SK-N-SH (cell line): ENCODE results near the gene STX18. TPM values are rescaled to one million over a fixed set of nuclear protein-coding genes. Genes with fewer than 3 reads are reported as not detected.

Experiments used
- CTCF ChIA-PET: fragments of 300-600, 350-600 bp; formaldehyde crosslinking; extraction: SDS; loops from one replicate; lab custom pipeline; 2021; lab: Yijun Ruan, JAX
- POLR2A ChIA-PET: fragments of 350-600 bp; sonication (Branson Sonifier 250); formaldehyde crosslinking; extraction: SDS; loops from one replicate; lab custom pipeline; 2020; ENCODE audit warnings: antibody characterized with exemption, inconsistent platforms; lab: Yijun Ruan, JAX
- DNase-seq: peaks from one replicate; pipeline ENCODE4 v3.0.0; 2012
- H2AFZ ChIP-seq: fragments of 200-600 bp; sonication (generic); 2 replicates; pipeline ENCODE4 v1.8.1; 2016; ENCODE audit warnings: antibody characterized with exemption, mild to moderate bottlenecking, low read depth
- H3F3A ChIP-seq: fragments of 200-600 bp; sonication (generic); replicated peaks from 2 replicates; pipeline ENCODE3; 2016; ENCODE audit warnings: antibody characterized with exemption, mild to moderate bottlenecking; ENCODE audit not compliant: insufficient read depth
- H3K27ac ChIP-seq, 2 experiments: fragments of 200-500 bp in 1 of 2; fragments of 200-600 bp in 1 of 2; sonication (Bioruptor generic) in 1 of 2; sonication (generic), shearing (Covaris generic) in 1 of 2; 2 replicates each; pipeline versions ENCODE4 v1.5.1 to v1.6.1; 2014 to 2016; ENCODE audit warnings: low read depth in 2 of 2, inconsistent platforms in 1 of 2, low read length in 1 of 2, mild to moderate bottlenecking in 1 of 2, mixed read lengths in 1 of 2
- H3K27me3 ChIP-seq: fragments of 200-600 bp; sonication (generic), shearing (Covaris generic); 2 replicates; pipeline ENCODE4 v1.6.1; 2016; ENCODE audit warnings: mixed run types; ENCODE audit not compliant: insufficient read depth
- H3K36me3 ChIP-seq, 2 experiments: fragments of 200-500 bp in 1 of 2; fragments of 200-600 bp in 1 of 2; sonication (Bioruptor generic) in 1 of 2; sonication (generic) in 1 of 2; replicated peaks in 1 of 2; 2 replicates each; pipeline versions ENCODE3 to v1.5.1; 2014 to 2016; ENCODE audit warnings: low read length in 1 of 2, mild to moderate bottlenecking in 1 of 2; ENCODE audit not compliant: insufficient read depth in 2 of 2, control insufficient read depth in 1 of 2
- H3K4me1 ChIP-seq, 2 experiments: fragments of 200-500 bp in 1 of 2; fragments of 200-600 bp in 1 of 2; sonication (Bioruptor generic) in 1 of 2; sonication (generic), shearing (Covaris generic) in 1 of 2; 2 replicates each; pipeline versions ENCODE4 v1.5.1 to v1.6.1; 2014 to 2016; ENCODE audit warnings: low read depth in 1 of 2, low read length in 1 of 2, mixed run types in 1 of 2; ENCODE audit not compliant: insufficient read depth in 2 of 2, control insufficient read depth in 1 of 2
- H3K4me2 ChIP-seq: fragments of 200-600 bp; sonication (generic), shearing (Covaris generic); 2 replicates; pipeline ENCODE4 v1.6.1; 2017; ENCODE audit warnings: mixed run types
- H3K4me3 ChIP-seq, 2 experiments: fragments of 200-500 bp in 1 of 2; fragments of 200-600 bp in 1 of 2; sonication (Bioruptor generic) in 1 of 2; sonication (generic), shearing (Covaris generic) in 1 of 2; 2 replicates each; pipeline versions ENCODE4 v1.5.1 to v1.8.1; 2014 to 2016; ENCODE audit warnings: low read depth in 2 of 2, inconsistent platforms in 1 of 2, low read length in 1 of 2, mild to moderate bottlenecking in 1 of 2, mixed read lengths in 1 of 2, moderate library complexity in 1 of 2
- H3K79me2 ChIP-seq: fragments of 200-600 bp; sonication (generic); 2 replicates; pipeline ENCODE4 v1.8.1; 2017; ENCODE audit warnings: mild to moderate bottlenecking; ENCODE audit not compliant: insufficient read depth
- H3K9ac ChIP-seq: fragments of 200-600 bp; sonication (generic); 2 replicates; pipeline ENCODE4 v1.6.1; 2017; ENCODE audit warnings: mixed run types
- H3K9me2 ChIP-seq: fragments of 200-600 bp; sonication (generic); 2 replicates; pipeline ENCODE4 v1.6.1; 2017; ENCODE audit warnings: mixed run types
- H3K9me3 ChIP-seq: fragments of 200-600 bp; sonication (generic); 2 replicates; pipeline ENCODE4 v1.6.1; 2017; ENCODE audit warnings: mixed run types, mild to moderate bottlenecking, moderate library complexity
- H4K20me1 ChIP-seq: fragments of 200-600 bp; sonication (generic); 2 replicates; pipeline ENCODE4 v1.6.1; 2017; ENCODE audit warnings: mild to moderate bottlenecking, mixed run types; ENCODE audit not compliant: insufficient read depth
- CHD2 ChIP-seq: fragments of 150-350 bp; IDR thresholded peaks from 2 replicates; pipeline ENCODE4 v1.6.1; 2018; ENCODE audit warnings: low read length; ENCODE audit not compliant: partially characterized antibody
- FOXJ3 ChIP-seq: sonication (generic); formaldehyde crosslinking; IDR thresholded peaks from 2 replicates; pipeline ENCODE4 v1.5.1; 2020; ENCODE audit warnings: mild to moderate bottlenecking, missing genetic modification reagents
- GATA2 ChIP-seq: sonication (generic); formaldehyde crosslinking; IDR thresholded peaks from 2 replicates; pipeline ENCODE4 v1.5.0; 2020; ENCODE audit warnings: mild to moderate bottlenecking, missing genetic modification reagents
- MXI1 ChIP-seq: IDR thresholded peaks from 2 replicates; pipeline ENCODE4 v1.6.1; 2012; ENCODE audit warnings: mild to moderate bottlenecking, low read depth, low read length, improper control_type of control experiment
- YY1 ChIP-seq: IDR thresholded peaks from 2 replicates; pipeline ENCODE4 v1.4.0; 2012; ENCODE audit warnings: low read depth, mild to moderate bottlenecking
- WGBS: methylation state at CpG from one replicate; pipeline ENCODE4 v1.1.6; 2017; ENCODE audit warnings: low lambda C conversion rate; 5-methylcytosine and 5-hydroxymethylcytosine counted together
- polyA plus RNA-seq, 3 experiments: library from polyadenylated mRNA; depleted of rRNA; stranded (reverse); fragments of >200 nt; gene quantifications; 2 replicates each; pipeline ENCODE4 v1.2.3, GENCODE V29; 2012
- TF ChIP-seq, protein P1 (sequence below): IDR thresholded peaks from 2 replicates; pipeline ENCODE4 v1.6.1; 2012; ENCODE audit warnings: mild to moderate bottlenecking, low read depth, low read length, moderate library complexity
- TF ChIP-seq, protein P2 (sequence below): IDR thresholded peaks from 2 replicates; pipeline ENCODE4 v1.4.0; 2012; ENCODE audit warnings: low read depth
- TF ChIP-seq, protein P3 (sequence below): IDR thresholded peaks from 2 replicates; pipeline ENCODE4 v1.4.0; 2012; ENCODE audit warnings: low read depth, borderline replicate concordance

Gene STX18
- polyA plus RNA-seq, 1 of the 3 experiments (the other 2 are of a cell fraction), result 17.3 TPM

GRCh38 chr4:4504783-4505182 lies 37.1 kb downstream of the STX18 start (continued):
- TF ChIP-seq, protein P1, sequence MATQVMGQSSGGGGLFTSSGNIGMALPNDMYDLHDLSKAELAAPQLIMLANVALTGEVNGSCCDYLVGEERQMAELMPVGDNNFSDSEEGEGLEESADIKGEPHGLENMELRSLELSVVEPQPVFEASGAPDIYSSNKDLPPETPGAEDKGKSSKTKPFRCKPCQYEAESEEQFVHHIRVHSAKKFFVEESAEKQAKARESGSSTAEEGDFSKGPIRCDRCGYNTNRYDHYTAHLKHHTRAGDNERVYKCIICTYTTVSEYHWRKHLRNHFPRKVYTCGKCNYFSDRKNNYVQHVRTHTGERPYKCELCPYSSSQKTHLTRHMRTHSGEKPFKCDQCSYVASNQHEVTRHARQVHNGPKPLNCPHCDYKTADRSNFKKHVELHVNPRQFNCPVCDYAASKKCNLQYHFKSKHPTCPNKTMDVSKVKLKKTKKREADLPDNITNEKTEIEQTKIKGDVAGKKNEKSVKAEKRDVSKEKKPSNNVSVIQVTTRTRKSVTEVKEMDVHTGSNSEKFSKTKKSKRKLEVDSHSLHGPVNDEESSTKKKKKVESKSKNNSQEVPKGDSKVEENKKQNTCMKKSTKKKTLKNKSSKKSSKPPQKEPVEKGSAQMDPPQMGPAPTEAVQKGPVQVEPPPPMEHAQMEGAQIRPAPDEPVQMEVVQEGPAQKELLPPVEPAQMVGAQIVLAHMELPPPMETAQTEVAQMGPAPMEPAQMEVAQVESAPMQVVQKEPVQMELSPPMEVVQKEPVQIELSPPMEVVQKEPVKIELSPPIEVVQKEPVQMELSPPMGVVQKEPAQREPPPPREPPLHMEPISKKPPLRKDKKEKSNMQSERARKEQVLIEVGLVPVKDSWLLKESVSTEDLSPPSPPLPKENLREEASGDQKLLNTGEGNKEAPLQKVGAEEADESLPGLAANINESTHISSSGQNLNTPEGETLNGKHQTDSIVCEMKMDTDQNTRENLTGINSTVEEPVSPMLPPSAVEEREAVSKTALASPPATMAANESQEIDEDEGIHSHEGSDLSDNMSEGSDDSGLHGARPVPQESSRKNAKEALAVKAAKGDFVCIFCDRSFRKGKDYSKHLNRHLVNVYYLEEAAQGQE, result no peak
- TF ChIP-seq, protein P2, sequence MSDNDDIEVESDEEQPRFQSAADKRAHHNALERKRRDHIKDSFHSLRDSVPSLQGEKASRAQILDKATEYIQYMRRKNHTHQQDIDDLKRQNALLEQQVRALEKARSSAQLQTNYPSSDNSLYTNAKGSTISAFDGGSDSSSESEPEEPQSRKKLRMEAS, result no peak
- no peak for TF ChIP-seq GATA2 (CRISPR knock-in tag)
- no peak for TF ChIP-seq FOXJ3 (CRISPR knock-in tag)
- TF ChIP-seq, all 33 proteins: peak for 0

DNA sequence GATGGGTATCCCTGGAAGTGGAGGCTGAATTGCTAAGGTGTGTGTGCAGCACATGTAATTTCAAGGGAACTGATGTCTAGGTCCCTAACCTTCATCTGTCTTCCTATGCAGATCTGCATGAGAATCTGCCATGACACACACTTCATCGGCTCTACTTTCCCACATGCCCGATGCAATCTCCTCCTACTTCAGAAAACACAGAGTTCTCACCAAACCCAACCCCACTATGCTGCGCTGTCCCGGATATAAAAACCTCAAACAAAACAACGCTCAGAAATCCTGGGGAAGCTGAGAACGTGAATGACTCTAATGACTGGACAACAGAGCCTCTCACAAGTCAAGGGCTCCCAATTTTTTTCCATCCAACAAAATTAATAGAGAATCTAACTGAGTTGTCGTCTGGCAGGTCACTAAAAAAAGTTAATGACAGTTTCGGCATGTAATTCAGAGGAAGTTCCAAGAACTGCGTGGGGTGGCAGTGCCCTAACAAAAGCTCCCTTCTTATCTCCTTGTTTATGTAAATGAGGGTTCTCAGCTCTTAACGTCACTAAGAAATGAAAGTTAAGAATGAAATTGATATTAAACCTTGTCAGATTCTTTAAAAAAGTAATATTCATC lies 39.0 kb downstream of the STX18 start:
- no peaks in the 10 kb centered on the region; the same call in 1 of the 2 replicates for H4K20me1 ChIP-seq
- peaks cover 0 to 9% of the 10 kb centered on the region in 2 experiments; a peak in 2 of 4 replicates for H3K4me1 ChIP-seq
- peaks cover 0 to 3% of the 10 kb centered on the region in 2 experiments for H3K36me3 ChIP-seq
- TF ChIP-seq YY1, result no peak
- TF ChIP-seq MXI1, result no peak
- TF ChIP-seq, protein P3, sequence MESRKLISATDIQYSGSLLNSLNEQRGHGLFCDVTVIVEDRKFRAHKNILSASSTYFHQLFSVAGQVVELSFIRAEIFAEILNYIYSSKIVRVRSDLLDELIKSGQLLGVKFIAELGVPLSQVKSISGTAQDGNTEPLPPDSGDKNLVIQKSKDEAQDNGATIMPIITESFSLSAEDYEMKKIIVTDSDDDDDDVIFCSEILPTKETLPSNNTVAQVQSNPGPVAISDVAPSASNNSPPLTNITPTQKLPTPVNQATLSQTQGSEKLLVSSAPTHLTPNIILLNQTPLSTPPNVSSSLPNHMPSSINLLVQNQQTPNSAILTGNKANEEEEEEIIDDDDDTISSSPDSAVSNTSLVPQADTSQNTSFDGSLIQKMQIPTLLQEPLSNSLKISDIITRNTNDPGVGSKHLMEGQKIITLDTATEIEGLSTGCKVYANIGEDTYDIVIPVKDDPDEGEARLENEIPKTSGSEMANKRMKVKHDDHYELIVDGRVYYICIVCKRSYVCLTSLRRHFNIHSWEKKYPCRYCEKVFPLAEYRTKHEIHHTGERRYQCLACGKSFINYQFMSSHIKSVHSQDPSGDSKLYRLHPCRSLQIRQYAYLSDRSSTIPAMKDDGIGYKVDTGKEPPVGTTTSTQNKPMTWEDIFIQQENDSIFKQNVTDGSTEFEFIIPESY, result no peak
- TF ChIP-seq CHD2, result no peak
- H3K9ac ChIP-seq, result no peak overlapping the region
- no peaks in the 10 kb centered on the region for H3K27me3 ChIP-seq
- 96% methylated on average over 10 of the region's 10 CpGs for WGBS
- ChIA-PET CTCF (interaction anchor here (1.3 to 4.4 kb wide), 4 partner anchors 9 to 17 kb away, joined by 3 to 25 read pairs (median 12); no protein-coding TSS in a partner anchor), POLR2A (no interaction called here)
- H3K9me3 ChIP-seq, result no peaks in the 10 kb centered on the region
- H3K27ac ChIP-seq, result no peak overlapping the region
- no peaks in the 10 kb centered on the region for H3F3A ChIP-seq
- no peak overlapping the region for H3K4me3 ChIP-seq
- H3K9me2 ChIP-seq, result no peaks in the 10 kb centered on the region
- no peak overlapping the region for H3K4me2 ChIP-seq
- H2AFZ ChIP-seq, result no peak overlapping the region
- H3K79me2 ChIP-seq, result peaks cover 22% of the 10 kb centered on the region; the same call in 1 of the 2 replicates
- DNase-seq, result no peak
